Suprapubic skin (tissue), 4 donors: ENCODE data around the gene NPR2. TPM values are rescaled to one million over a fixed set of nuclear protein-coding genes. Genes with fewer than 3 reads are reported as not detected.
A peak's percentile ranks its signal among the peaks of the same experiment; 100 is the strongest.

ENCODE experiments used
- DNase-seq, 2 donors: peaks; one replicate each; pipeline ENCODE4 v3.0.0-alpha.2; 2019; ENCODE audit warnings: low spot score in 2 of 2
- H3K27ac ChIP-seq: fragments of 200-600 bp; sonication (generic); one replicate; pipeline ENCODE4 v1.5.1; 2019
- H3K27me3 ChIP-seq: fragments of 200-600 bp; sonication (generic); one replicate; pipeline ENCODE4 v1.5.1; 2019
- H3K36me3 ChIP-seq: fragments of 200-600 bp; sonication (generic); one replicate; pipeline ENCODE4 v1.5.1; 2019
- H3K4me1 ChIP-seq: fragments of 200-600 bp; sonication (generic); one replicate; pipeline ENCODE4 v1.5.1; 2019
- H3K4me3 ChIP-seq: fragments of 200-600 bp; sonication (generic); one replicate; pipeline ENCODE4 v1.5.1; 2019; ENCODE audit warnings: mild to moderate bottlenecking
- H3K9me3 ChIP-seq: fragments of 200-600 bp; sonication (generic); one replicate; pipeline ENCODE4 v1.5.1; 2019
- EP300 ChIP-seq: sonication (generic); formaldehyde crosslinking; IDR thresholded peaks from one replicate; pipeline ENCODE4 v1.6.1; 2017; ENCODE audit warnings: antibody characterized with exemption
- POLR2A ChIP-seq, 2 donors: fragments of 450-650 bp; IDR thresholded peaks; one replicate each; pipeline ENCODE4 v1.6.1; 2017; ENCODE audit warnings: antibody characterized with exemption in 2 of 2, mild to moderate bottlenecking in 2 of 2, moderate library complexity in 2 of 2
- POLR2AphosphoS5 ChIP-seq, 3 donors: sonication (generic); formaldehyde crosslinking; IDR thresholded peaks; one replicate each; pipeline ENCODE4 v1.6.1; 2017; ENCODE audit warnings: antibody characterized with exemption in 3 of 3
- WGBS: methylation state at CpG from one replicate; pipeline ENCODE4 v1.1.5; 2018; 5-methylcytosine and 5-hydroxymethylcytosine counted together
- total RNA-seq, 4 donors: library from RNA; depleted of rRNA; stranded (reverse); fragments of >200 nt; gene quantifications; one replicate each; pipeline ENCODE4 v1.1.0, GENCODE V29; 2016
- TF ChIP-seq, protein P1 (sequence below), 2 donors: fragments of 200-600 bp in 1 of 2; fragments of 450-650 bp in 1 of 2; sonication (generic) in 1 of 2; IDR thresholded peaks; one replicate each; pipeline ENCODE4 v1.5.1; 2016 to 2019; ENCODE audit warnings: antibody characterized with exemption in 2 of 2, mild to moderate bottlenecking in 1 of 2, moderate library complexity in 1 of 2

The NPR2 gene
- total RNA-seq, 4 donors from 2014 or later, result 8.4 to 26.1 (median 18.2) TPM

DNA sequence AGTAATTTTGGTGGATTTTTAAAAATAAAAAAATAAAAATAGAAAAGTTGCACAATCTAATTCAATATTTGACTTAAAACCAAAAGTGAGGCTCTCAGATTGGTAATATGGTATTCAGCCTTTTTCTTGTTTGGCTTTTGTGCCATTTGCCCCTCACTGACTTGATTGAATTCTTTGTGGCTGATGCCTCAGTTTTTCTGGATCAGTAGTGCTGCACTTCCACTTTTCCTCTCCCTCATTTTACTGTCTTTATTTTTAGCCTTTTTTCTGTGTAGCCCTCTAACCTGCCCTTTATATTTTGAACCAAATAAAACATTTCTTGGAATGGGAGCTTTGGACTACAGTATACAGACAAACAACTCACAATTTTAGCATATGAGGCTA is 33.5 kb upstream of the NPR2 start:
- Histone ChIP-seq H3K9me3 (no peaks in the 10 kb centered on the region), H3K27me3 (no peaks in the 10 kb centered on the region), H3K4me1 (peaks cover 32% of the 10 kb centered on the region), H3K36me3 (peaks cover 22% of the 10 kb centered on the region), H3K27ac (peak overlapping the region; percentile 41), H3K4me3 (peak overlapping the region; percentile 48)
- DNase-seq, result no peak
- TF ChIP-seq EP300, result no peak
- TF ChIP-seq, protein P1, sequence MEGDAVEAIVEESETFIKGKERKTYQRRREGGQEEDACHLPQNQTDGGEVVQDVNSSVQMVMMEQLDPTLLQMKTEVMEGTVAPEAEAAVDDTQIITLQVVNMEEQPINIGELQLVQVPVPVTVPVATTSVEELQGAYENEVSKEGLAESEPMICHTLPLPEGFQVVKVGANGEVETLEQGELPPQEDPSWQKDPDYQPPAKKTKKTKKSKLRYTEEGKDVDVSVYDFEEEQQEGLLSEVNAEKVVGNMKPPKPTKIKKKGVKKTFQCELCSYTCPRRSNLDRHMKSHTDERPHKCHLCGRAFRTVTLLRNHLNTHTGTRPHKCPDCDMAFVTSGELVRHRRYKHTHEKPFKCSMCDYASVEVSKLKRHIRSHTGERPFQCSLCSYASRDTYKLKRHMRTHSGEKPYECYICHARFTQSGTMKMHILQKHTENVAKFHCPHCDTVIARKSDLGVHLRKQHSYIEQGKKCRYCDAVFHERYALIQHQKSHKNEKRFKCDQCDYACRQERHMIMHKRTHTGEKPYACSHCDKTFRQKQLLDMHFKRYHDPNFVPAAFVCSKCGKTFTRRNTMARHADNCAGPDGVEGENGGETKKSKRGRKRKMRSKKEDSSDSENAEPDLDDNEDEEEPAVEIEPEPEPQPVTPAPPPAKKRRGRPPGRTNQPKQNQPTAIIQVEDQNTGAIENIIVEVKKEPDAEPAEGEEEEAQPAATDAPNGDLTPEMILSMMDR (IDR thresholded peaks at IDR 0.05), result no peak
- no peak for TF ChIP-seq POLR2AphosphoS5 (IDR thresholded peaks at IDR 0.05)
- TF ChIP-seq POLR2A (IDR thresholded peaks at IDR 0.05), result no peak

- Histone ChIP-seq H3K36me3 (peaks cover 16% of the 10 kb centered on the region), H3K4me1 (peaks cover 32% of the 10 kb centered on the region), H3K27me3 (no peaks in the 10 kb centered on the region), H3K27ac (peak overlapping the region; percentile 41), H3K9me3 (no peaks in the 10 kb centered on the region), H3K4me3 (no peak overlapping the region)
- 45% methylated on average over 3 of the region's 3 CpGs for WGBS
- TF ChIP-seq POLR2AphosphoS5 (IDR thresholded peaks at IDR 0.05) (no peak), EP300 (no peak), POLR2A (IDR thresholded peaks at IDR 0.05) (no peak)
- TF ChIP-seq, protein P1 (IDR thresholded peaks at IDR 0.05), result no peak
- DNase-seq, result no peak
Observed at GRCh38 chr9:35758475-35759050, 32.8 kb upstream of the NPR2 start.

GRCh38 chr9:35759795-35760194 is 31.6 kb upstream of the NPR2 start:
- H3K4me3 ChIP-seq, result no peak overlapping the region
- no peaks in the 10 kb centered on the region for H3K27me3 ChIP-seq
- H3K9me3 ChIP-seq, result no peaks in the 10 kb centered on the region
- no peak overlapping the region for H3K27ac ChIP-seq
- 92% methylated on average over 4 of the region's 4 CpGs for WGBS
- H3K4me1 ChIP-seq, result peaks cover 32% of the 10 kb centered on the region
- H3K36me3 ChIP-seq, result peaks cover 3% of the 10 kb centered on the region
- DNase-seq, result no peak
- TF ChIP-seq, protein P1 (IDR thresholded peaks at IDR 0.05), result no peak
- no peak for TF ChIP-seq POLR2AphosphoS5 (IDR thresholded peaks at IDR 0.05)
- no peak for TF ChIP-seq POLR2A (IDR thresholded peaks at IDR 0.05)
- no peak for TF ChIP-seq EP300

GRCh38 chr9:35760651-35761050 is 30.7 kb upstream of the NPR2 start:
- Histone ChIP-seq H3K27me3 (no peaks in the 10 kb centered on the region), H3K4me1 (peaks cover 32% of the 10 kb centered on the region), H3K9me3 (no peaks in the 10 kb centered on the region), H3K27ac (no peak overlapping the region), H3K36me3 (no peaks in the 10 kb centered on the region), H3K4me3 (no peak overlapping the region)
- no peak for DNase-seq
- WGBS, result 74% methylated on average over 2 of the region's 2 CpGs
- no peak for TF ChIP-seq POLR2AphosphoS5 (IDR thresholded peaks at IDR 0.05)
- TF ChIP-seq EP300, result no peak
- TF ChIP-seq, protein P1 (IDR thresholded peaks at IDR 0.05), result no peak

DNA sequence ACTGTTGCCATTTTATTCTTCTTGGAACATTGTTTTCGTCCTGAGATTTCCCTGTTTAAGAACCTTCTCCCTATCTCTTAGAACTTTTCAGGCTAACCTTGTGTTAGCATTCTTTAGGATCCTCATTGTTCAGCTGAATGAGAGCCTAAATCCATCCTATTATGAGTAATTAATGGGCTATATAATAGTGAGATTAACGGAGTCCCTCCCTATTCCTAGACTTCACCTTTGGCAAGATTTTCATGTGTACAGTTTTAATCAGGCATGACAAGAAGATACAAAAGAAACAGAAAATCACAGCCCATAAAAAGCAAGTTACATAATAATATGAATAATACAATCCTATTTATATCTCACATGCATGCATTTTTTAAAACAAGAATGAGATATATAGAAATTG is 28.2 kb upstream of the NPR2 start:
- Histone ChIP-seq H3K9me3 (no peaks in the 10 kb centered on the region), H3K27me3 (no peaks in the 10 kb centered on the region), H3K27ac (no peak overlapping the region), H3K4me3 (no peak overlapping the region), H3K36me3 (no peaks in the 10 kb centered on the region), H3K4me1 (peaks cover 7% of the 10 kb centered on the region)
- WGBS, result 73% methylated on average over 2 of the region's 2 CpGs
- TF ChIP-seq, protein P1 (IDR thresholded peaks at IDR 0.05), result no peak
- TF ChIP-seq EP300 (no peak), POLR2AphosphoS5 (IDR thresholded peaks at IDR 0.05) (no peak), POLR2A (IDR thresholded peaks at IDR 0.05) (no peak)
- DNase-seq, result no peak
